ENCODE results near the gene PSRC1. TPM values are rescaled to one million over a fixed set of nuclear protein-coding genes. Genes with fewer than 3 reads are reported as not detected.
A peak's percentile ranks its signal among the peaks of the same experiment; 100 is the strongest.

The PSRC1 gene
- polyA plus RNA-seq, 1 of the 3 experiments (the other 2 are of a cell fraction) = 19.4 TPM

DNA sequence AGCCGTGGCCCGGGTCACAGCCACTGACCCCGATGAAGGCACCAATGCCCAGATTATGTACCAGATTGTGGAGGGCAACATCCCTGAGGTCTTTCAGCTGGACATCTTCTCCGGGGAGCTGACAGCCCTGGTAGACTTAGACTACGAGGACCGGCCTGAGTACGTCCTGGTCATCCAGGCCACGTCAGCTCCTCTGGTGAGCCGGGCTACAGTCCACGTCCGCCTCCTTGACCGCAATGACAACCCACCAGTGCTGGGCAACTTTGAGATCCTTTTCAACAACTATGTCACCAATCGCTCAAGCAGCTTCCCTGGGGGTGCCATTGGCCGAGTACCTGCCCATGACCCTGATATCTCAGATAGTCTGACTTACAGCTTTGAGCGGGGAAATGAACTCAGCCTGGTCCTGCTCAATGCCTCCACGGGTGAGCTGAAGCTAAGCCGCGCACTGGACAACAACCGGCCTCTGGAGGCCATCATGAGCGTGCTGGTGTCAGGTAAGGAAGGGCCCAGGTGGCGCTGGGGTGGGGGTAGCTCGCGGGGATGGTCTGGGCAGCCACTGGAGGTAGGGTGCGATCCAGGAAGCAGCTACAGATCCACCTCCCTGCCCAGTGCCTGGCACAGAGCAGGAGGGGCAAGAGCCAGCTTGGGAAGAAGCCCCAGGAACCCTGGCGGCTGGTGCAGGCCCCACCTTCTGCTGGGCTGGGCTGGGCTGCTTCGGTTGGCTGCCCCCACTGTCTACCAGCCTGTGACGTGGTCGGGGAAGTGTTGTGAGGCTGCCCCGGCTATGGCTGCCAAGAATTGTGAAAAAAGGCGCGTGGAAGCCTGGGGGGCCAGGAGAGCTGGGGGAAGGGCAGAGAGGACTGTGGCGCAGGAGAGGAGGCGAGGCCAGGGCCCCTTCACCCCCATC is 29.8 kb downstream of the PSRC1 start (continued):
- TF ChIP-seq, protein P1, sequence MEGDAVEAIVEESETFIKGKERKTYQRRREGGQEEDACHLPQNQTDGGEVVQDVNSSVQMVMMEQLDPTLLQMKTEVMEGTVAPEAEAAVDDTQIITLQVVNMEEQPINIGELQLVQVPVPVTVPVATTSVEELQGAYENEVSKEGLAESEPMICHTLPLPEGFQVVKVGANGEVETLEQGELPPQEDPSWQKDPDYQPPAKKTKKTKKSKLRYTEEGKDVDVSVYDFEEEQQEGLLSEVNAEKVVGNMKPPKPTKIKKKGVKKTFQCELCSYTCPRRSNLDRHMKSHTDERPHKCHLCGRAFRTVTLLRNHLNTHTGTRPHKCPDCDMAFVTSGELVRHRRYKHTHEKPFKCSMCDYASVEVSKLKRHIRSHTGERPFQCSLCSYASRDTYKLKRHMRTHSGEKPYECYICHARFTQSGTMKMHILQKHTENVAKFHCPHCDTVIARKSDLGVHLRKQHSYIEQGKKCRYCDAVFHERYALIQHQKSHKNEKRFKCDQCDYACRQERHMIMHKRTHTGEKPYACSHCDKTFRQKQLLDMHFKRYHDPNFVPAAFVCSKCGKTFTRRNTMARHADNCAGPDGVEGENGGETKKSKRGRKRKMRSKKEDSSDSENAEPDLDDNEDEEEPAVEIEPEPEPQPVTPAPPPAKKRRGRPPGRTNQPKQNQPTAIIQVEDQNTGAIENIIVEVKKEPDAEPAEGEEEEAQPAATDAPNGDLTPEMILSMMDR (IDR thresholded peaks at IDR 0.05) = no peak
- no peak for TF ChIP-seq RCOR1 (IDR thresholded peaks at IDR 0.05; ENCODE audit: low read length)
- TF ChIP-seq RAD21 (IDR thresholded peaks at IDR 0.05; ENCODE audit: low read length) = no peak
- TF ChIP-seq NRF1 (IDR thresholded peaks at IDR 0.05; ENCODE audit: low read depth, low read length) = no peak
- TF ChIP-seq, protein P2, sequence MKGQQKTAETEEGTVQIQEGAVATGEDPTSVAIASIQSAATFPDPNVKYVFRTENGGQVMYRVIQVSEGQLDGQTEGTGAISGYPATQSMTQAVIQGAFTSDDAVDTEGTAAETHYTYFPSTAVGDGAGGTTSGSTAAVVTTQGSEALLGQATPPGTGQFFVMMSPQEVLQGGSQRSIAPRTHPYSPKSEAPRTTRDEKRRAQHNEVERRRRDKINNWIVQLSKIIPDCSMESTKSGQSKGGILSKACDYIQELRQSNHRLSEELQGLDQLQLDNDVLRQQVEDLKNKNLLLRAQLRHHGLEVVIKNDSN (IDR thresholded peaks at IDR 0.05; ENCODE audit: borderline replicate concordance, low read depth) = no peak
- no peak for TF ChIP-seq FOSL2 (IDR thresholded peaks at IDR 0.05; ENCODE audit: borderline replicate concordance, low read depth)

DNA sequence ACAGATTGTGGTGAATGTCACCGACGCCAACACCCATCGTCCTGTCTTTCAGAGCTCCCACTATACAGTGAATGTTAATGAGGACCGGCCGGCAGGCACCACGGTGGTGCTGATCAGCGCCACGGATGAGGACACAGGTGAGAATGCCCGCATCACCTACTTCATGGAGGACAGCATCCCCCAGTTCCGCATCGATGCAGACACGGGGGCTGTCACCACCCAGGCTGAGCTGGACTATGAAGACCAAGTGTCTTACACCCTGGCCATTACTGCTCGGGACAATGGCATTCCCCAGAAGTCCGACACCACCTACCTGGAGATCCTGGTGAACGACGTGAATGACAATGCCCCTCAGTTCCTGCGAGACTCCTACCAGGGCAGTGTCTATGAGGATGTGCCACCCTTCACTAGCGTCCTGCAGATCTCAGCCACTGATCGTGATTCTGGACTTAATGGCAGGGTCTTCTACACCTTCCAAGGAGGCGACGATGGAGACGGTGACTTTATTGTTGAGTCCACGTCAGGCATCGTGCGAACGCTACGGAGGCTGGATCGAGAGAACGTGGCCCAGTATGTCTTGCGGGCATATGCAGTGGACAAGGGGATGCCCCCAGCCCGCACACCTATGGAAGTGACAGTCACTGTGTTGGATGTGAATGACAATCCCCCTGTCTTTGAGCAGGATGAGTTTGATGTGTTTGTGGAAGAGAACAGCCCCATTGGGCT is 30.6 kb downstream of the PSRC1 start:
- Histone ChIP-seq H3F3A (replicated peaks; ENCODE audit: insufficient read depth) (no peaks in the 10 kb centered on the region), H4K20me1 (ENCODE audit: insufficient read depth) (no peaks in the 10 kb centered on the region), H3K9me2 (no peaks in the 10 kb centered on the region), H3K36me3 (replicated peaks in 1 of 2; ENCODE audit: control insufficient read depth in 1 of 2, insufficient read depth in 2 of 2, low read length in 1 of 2) (no peaks in the 10 kb centered on the region), H3K9me3 (no peaks in the 10 kb centered on the region), H3K4me2 (no peak overlapping the region), H3K79me2 (ENCODE audit: insufficient read depth) (no peaks in the 10 kb centered on the region), H3K4me1 (ENCODE audit: control insufficient read depth in 1 of 2, insufficient read depth in 2 of 2, low read depth in 1 of 2, low read length in 1 of 2) (peaks cover 0 to 54% of the 10 kb centered on the region in 2 experiments; a peak in 1 of 4 replicates), H3K27ac (ENCODE audit: low read depth in 2 of 2, low read length in 1 of 2) (peak overlapping the region in 1 of 2 experiments; percentile 97; a peak in 1 of 4 replicates), H3K27me3 (ENCODE audit: insufficient read depth) (no peaks in the 10 kb centered on the region), H3K9ac (no peak overlapping the region), H3K4me3 (ENCODE audit: low read depth in 2 of 2, low read length in 1 of 2) (no peak overlapping the region), H2AFZ (ENCODE audit: low read depth) (no peak overlapping the region)
- DNase-seq = peak; percentile 4
- no peak for TF ChIP-seq GABPA (IDR thresholded peaks at IDR 0.05; ENCODE audit: low read depth)
- TF ChIP-seq, protein P3, sequence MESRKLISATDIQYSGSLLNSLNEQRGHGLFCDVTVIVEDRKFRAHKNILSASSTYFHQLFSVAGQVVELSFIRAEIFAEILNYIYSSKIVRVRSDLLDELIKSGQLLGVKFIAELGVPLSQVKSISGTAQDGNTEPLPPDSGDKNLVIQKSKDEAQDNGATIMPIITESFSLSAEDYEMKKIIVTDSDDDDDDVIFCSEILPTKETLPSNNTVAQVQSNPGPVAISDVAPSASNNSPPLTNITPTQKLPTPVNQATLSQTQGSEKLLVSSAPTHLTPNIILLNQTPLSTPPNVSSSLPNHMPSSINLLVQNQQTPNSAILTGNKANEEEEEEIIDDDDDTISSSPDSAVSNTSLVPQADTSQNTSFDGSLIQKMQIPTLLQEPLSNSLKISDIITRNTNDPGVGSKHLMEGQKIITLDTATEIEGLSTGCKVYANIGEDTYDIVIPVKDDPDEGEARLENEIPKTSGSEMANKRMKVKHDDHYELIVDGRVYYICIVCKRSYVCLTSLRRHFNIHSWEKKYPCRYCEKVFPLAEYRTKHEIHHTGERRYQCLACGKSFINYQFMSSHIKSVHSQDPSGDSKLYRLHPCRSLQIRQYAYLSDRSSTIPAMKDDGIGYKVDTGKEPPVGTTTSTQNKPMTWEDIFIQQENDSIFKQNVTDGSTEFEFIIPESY (IDR thresholded peaks at IDR 0.05; ENCODE audit: borderline replicate concordance, low read depth) = no peak
- no peak for TF ChIP-seq FOXM1 (IDR thresholded peaks at IDR 0.05; ENCODE audit: low read depth)
- TF ChIP-seq GATA2 (CRISPR knock-in tag; IDR thresholded peaks at IDR 0.05) = no peak
- ChIA-PET POLR2A (interaction anchor here (2.2 to 2.7 kb wide), 2 partner anchors 38 to 152 kb away, joined by 11 read pairs; partner anchors contain the start of gene SARS1), CTCF (interaction anchor here (1.1 to 5.2 kb wide), 9 partner anchors 9 to 280 kb away, joined by 4 to 39 read pairs (median 8); partner anchors contain the start of gene PSRC1)
- WGBS (ENCODE audit: low lambda C conversion rate) = 96% methylated on average over 29 of the region's 31 CpGs

All from SK-N-SH (cell line).